ENCODE results near the gene CLNS1A. TPM values are rescaled to one million over a fixed set of nuclear protein-coding genes. Genes with fewer than 3 reads are reported as not detected.

Gene CLNS1A, protein sequence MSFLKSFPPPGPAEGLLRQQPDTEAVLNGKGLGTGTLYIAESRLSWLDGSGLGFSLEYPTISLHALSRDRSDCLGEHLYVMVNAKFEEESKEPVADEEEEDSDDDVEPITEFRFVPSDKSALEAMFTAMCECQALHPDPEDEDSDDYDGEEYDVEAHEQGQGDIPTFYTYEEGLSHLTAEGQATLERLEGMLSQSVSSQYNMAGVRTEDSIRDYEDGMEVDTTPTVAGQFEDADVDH
- polyA plus RNA-seq (2012; ENCODE audit: insufficient read depth, insufficient read length, low read depth) = 181 TPM

DNA sequence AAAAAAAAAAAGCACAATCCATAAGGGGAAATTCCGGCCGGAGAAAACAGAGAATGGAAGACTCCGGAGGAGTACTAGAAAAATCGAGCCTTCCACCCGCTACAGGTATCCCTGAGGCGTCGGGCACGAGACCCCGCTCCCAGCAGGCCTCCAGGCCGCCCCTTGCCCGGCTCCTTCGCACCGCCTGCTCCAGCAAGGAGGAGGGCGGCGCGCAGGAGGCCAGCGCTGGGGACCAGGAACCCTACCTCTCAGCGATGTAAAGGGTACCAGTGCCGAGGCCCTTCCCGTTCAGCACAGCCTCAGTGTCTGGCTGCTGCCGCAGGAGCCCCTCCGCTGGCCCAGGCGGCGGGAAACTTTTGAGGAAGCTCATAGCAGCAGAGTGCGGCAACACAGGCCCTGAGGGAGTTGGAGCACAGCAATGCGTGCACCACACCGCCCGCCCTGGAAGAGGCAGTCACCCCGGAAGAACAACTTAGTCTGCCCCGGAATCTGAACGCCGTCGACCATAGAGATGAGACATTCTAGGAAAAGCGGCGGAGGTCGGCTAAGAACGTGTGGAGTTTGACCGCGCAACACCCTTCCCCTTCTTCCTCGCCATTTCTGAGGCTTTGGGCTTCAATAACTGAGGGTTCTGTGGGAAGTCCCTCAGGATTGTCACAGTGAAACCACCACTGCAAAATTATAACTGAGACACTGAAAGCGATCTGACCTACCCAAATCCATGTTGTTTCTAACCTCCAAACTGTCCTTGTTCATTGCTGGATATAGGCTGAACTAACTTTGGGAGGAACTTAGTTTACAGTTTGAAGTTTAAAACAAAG is at the start of gene CLNS1A:
TSS of gene CLNS1A (minus strand) at position 450 of the 821 bp plus-strand sequence. CDS start at position 370, 80 bp downstream.
- no peaks in the 10 kb centered on the region for H3K9me3 ChIP-seq
- no peaks in the 10 kb centered on the region for H3K27me3 ChIP-seq
- peak; percentile 91 for DNase-seq
- peak within 1 kb of the TSS; percentile 97 for H3K4me3 ChIP-seq (ENCODE audit: low read depth, low read length)
- peaks cover 24% of the 10 kb centered on the region for H3K36me3 ChIP-seq
- TF ChIP-seq, protein P1, sequence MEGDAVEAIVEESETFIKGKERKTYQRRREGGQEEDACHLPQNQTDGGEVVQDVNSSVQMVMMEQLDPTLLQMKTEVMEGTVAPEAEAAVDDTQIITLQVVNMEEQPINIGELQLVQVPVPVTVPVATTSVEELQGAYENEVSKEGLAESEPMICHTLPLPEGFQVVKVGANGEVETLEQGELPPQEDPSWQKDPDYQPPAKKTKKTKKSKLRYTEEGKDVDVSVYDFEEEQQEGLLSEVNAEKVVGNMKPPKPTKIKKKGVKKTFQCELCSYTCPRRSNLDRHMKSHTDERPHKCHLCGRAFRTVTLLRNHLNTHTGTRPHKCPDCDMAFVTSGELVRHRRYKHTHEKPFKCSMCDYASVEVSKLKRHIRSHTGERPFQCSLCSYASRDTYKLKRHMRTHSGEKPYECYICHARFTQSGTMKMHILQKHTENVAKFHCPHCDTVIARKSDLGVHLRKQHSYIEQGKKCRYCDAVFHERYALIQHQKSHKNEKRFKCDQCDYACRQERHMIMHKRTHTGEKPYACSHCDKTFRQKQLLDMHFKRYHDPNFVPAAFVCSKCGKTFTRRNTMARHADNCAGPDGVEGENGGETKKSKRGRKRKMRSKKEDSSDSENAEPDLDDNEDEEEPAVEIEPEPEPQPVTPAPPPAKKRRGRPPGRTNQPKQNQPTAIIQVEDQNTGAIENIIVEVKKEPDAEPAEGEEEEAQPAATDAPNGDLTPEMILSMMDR (IDR thresholded peaks at IDR 0.05; ENCODE audit: low read depth, low read length) = no peak
- peaks cover 4% of the 10 kb centered on the region for H3K4me1 ChIP-seq

DNA sequence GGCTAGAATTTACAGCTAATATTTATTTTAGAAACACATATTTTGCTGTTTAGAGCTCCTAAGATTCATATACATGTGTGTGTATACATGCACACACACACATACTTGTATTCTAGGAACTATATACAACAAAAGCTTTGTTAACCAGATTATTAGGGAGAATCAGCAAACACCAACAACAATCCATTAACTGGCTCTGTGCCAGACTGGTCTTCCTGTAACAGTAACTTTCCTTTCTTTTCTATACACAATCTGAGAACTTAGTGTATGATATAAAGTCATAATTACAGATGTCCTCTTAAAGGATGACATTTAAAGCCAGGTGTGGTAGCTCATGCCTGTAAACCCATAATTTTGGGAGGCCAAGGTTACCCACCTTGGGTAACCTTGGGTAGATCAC is 49.5 kb upstream of the CLNS1A start:
- no peaks in the 10 kb centered on the region for H3K4me1 ChIP-seq
- no peaks in the 10 kb centered on the region for H3K27me3 ChIP-seq
- DNase-seq = no peak
- peaks cover 27% of the 10 kb centered on the region for H3K36me3 ChIP-seq
- TF ChIP-seq, protein P1 (IDR thresholded peaks at IDR 0.05; ENCODE audit: low read depth, low read length) = no peak
- H3K4me3 ChIP-seq (ENCODE audit: low read depth, low read length) = no peak overlapping the region
- H3K9me3 ChIP-seq = no peaks in the 10 kb centered on the region

DNA sequence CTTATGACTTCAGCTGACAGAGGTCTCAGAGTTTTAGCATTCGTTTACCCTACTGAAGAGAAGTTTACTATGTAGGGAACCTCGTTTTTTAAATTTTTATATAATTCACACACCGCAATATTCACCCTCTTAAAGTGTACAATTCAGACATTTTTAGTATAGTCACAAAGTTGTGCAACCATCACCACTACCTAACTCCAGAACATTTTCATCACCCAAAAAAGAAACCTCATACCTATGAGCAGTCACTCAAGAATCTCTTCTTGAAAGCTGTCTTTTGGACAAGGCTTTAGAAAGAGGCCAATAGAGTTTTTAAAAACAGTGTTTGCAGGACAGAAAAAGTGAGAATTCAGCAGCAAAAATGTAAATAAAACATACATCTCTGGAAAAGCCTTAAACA is 39.5 kb upstream of the CLNS1A start:
- H3K27me3 ChIP-seq = no peaks in the 10 kb centered on the region
- H3K36me3 ChIP-seq = peaks cover 47% of the 10 kb centered on the region
- TF ChIP-seq, protein P1 (IDR thresholded peaks at IDR 0.05; ENCODE audit: low read depth, low read length) = no peak
- H3K4me3 ChIP-seq (ENCODE audit: low read depth, low read length) = no peak overlapping the region
- no peaks in the 10 kb centered on the region for H3K9me3 ChIP-seq
- DNase-seq = no peak
- H3K4me1 ChIP-seq = no peaks in the 10 kb centered on the region

DNA sequence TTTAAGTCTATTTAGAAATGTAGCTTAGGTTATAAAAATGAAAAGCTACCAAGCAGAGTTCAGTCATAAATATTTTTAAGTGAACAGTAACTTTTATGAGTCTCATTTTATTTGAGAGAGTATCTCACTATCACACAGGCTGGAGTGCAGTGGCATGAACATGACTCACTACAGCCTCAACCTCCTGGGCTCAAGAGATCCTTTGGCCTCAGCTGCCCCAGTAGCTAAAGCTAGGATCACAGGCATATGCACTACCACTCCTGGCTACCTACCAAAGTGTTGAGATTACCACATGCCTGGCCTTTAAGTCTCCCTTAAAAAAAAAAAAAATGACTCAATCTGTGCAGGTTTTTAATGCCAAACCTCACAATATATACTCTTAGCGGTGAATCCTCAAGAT is 34.7 kb upstream of the CLNS1A start:
- no peak for DNase-seq
- Histone ChIP-seq H3K27me3 (no peaks in the 10 kb centered on the region), H3K4me3 (ENCODE audit: low read depth, low read length) (no peak overlapping the region), H3K4me1 (no peaks in the 10 kb centered on the region), H3K9me3 (no peaks in the 10 kb centered on the region), H3K36me3 (peaks cover 80% of the 10 kb centered on the region)
- TF ChIP-seq, protein P1 (IDR thresholded peaks at IDR 0.05; ENCODE audit: low read depth, low read length) = no peak

GRCh38 chr11:77669848-77670511 is 32.4 kb upstream of the CLNS1A start:
- Histone ChIP-seq H3K9me3 (no peaks in the 10 kb centered on the region), H3K27me3 (no peaks in the 10 kb centered on the region), H3K4me1 (no peaks in the 10 kb centered on the region), H3K36me3 (peaks cover 76% of the 10 kb centered on the region), H3K4me3 (ENCODE audit: low read depth, low read length) (no peak overlapping the region)
- DNase-seq = no peak
- TF ChIP-seq, protein P1 (IDR thresholded peaks at IDR 0.05; ENCODE audit: low read depth, low read length) = no peak

Data from BE2C (cell line).